ENCODE data around the gene CCDC188. TPM values are rescaled to one million over a fixed set of nuclear protein-coding genes. Genes with fewer than 3 reads are reported as not detected.

Gene CCDC188
- total RNA-seq, 1 donor from 2014 or later, result 1.00 TPM

DNA sequence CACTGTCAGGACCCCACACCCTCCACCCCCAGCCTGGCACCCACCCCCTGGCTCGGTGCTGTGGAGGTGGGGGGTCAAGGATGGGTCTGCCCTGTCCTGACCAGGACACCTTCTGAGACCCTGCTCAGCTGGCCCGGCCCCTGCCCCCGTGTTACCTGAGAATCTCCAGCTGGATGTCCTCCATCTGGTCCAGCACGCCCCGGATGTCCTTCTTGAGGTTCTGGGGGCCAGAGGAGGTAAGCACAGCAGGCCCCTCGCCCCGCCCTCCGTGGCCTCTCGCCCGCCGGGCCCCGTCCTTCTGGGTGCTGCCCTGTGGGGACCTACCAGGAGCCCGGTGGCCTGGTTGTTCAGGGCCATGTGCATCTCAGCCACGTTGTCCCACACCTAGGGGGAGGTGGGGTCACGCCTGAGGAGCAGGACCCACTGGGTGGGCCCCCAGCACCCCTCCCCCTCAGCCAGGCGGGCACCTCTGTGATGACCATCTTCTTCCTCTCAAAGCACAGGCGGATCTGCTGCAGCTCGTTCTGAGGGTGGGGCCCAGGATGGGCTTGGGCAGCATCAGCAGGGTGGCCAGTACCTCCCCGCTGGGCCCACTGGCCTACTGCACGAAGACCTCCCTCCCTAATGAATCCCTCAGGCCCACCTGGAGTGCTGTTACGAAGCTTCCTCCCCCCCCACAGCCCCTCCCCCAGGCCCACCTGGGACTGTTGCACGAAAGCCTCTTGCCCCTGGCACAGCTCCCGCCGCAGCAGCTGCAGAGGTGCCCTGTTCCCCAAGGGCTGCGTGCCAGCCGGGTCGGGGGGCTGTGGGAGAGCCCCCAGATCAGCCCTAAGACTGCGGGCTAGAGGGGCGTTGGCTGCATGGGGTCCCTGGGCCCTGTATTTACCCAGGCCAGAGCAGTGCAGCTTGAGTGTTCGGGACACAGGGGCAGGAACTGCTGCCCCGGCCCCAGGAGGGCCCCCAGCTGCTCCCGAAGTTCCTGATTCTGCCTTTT is 1.3 kb downstream of the CCDC188 start:
- no peak for DNase-seq (ENCODE audit: low spot score)

GRCh38 chr22:20148414-20148813 is 2.4 kb downstream of the CCDC188 start:
- DNase-seq (ENCODE audit: low spot score), result no peak

DNA sequence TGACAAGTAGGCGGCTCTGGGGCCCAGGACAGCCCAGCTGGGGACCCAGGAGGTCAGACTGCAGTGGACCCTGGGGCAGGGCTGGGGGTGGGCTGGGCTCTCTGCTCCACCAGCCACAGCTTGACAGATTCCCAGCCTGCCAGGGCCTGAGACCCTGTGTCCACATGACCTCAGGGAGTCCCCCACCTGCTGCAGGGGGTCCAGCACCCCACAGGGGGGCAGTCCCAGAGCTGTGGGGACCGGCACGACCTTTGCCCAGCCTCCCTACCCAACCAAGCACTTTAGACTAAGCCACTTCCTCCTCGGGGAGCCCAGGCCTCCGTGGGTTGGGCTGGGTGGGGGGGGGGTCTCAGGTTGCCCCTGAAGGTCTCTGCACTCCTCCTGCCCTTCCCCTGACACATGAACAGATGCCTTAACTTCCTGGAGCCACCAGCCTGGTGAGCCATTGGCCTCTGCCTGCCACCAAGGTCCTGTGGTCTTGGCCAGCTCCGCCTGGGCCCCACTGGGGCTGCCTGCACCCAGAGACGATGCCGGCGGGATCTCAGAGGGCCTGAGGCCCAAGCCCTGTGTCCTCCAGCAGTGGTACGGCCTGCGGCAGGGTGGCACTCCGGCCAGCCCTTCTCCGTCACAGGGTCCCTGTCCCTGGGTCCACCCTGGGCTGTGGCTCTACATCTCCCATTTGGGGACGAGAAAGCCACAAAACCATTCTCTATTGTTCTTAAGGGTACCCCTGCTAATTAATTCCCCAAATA is 3.4 kb downstream of the CCDC188 start:
- DNase-seq (ENCODE audit: low spot score), result no peak

DNA sequence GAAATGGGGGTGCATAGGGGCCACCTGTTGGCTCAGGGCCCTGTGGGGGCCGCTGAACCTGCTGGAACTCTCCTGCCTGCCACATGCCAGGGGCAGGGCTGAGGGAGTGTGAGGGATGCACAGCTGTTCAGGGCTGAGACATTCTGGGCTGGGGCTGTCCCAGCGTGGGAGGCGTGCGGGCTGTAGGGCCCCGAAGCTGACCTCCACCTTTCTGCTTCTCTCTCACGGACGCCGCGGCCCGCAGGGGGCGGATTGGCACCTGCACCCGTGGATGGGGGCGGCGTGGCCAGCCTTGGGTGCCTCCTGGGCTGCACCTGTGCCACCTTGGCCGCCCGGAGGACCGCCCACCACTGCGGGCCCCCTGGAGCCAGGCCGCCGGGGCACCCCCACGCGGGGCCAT is 4.1 kb downstream of the CCDC188 start:
- DNase-seq (ENCODE audit: low spot score), result no peak

DNA sequence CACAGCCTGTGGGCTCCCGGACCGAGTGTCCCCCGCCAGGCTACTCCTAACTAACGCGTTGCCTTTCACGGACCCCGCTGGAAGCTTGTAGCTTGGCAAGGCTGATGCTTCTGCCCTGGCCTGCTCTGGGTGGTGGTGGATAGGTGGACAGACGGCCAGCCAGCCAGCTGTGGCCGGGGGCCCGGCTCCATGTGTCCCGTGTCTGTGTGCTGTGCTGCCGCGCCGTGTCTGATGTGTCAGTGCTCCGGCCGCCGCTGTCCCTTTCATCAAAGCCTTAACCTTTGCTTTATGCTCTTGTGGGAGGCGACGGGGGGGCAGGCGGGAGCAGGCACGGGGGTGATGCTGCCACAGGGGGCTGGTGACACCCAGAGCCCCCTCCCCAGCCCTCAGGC is 5.0 kb downstream of the CCDC188 start:
- DNase-seq (ENCODE audit: low spot score), result no peak

GRCh38 chr22:20145206-20145831 is 5.5 kb downstream of the CCDC188 start:
- no peak for DNase-seq (ENCODE audit: low spot score)

GRCh38 chr22:20143883-20144665 is 6.8 kb downstream of the CCDC188 start:
- no peak for DNase-seq (ENCODE audit: low spot score)

DNA sequence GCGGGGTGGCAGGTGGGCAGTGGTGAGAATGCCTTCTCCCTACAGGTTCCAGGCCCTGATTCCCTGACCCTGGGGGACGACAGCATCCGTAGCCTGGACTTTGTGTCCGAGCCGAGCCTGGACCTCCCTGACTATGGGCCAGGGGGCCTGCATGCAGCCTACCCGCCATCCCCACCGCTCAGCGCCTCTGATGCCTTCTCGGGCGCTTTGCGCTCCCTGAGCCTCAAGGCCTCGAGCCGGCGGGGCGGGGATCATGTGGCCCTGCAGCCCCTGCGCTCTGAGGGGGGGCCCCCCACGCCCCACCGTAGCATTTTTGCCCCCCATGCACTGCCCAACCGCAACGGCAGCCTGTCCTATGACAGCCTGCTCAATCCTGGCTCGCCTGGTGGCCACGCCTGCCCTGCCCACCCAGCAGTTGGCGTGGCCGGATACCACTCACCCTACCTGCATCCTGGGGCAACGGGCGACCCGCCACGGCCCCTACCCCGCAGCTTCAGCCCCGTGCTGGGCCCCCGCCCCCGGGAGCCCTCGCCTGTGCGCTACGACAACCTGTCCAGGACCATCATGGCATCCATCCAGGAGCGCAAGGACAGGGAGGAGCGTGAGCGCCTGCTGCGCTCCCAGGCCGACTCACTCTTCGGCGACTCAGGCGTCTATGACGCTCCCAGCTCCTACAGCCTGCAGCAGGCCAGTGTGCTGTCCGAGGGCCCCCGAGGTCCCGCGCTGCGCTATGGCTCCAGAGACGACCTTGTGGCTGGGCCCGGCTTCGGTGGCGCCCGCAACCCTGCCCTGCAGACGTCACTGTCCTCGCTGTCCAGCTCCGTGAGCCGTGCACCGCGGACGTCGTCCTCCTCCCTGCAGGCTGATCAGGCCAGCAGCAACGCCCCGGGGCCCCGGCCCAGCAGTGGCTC is 7.9 kb downstream of the CCDC188 start:
- DNase-seq (ENCODE audit: low spot score), result no peak

GRCh38 chr22:20141186-20142077 is 9.4 kb downstream of the CCDC188 start:
- no peak for DNase-seq (ENCODE audit: low spot score)

- DNase-seq (ENCODE audit: low spot score), result no peak
Measured at GRCh38 chr22:20140521-20140964, 10.3 kb downstream of the CCDC188 start.

DNA sequence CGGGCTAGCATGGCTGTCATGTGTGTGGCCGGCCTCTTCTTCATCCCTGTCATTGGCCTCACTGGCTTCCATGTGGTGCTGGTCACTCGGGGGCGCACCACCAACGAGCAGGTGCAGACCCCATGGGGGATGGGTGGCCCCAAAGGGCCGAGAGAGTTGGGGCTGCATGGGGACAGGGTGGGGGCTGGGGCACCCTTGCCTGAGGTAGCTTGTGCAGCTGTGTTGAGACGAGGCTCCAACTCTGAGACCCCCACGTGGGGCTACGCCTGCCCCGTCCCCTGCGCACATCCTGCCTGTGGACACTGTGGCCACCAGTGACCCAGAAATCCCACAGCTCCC is 10.8 kb downstream of the CCDC188 start:
- no peak for DNase-seq (ENCODE audit: low spot score)

DNA sequence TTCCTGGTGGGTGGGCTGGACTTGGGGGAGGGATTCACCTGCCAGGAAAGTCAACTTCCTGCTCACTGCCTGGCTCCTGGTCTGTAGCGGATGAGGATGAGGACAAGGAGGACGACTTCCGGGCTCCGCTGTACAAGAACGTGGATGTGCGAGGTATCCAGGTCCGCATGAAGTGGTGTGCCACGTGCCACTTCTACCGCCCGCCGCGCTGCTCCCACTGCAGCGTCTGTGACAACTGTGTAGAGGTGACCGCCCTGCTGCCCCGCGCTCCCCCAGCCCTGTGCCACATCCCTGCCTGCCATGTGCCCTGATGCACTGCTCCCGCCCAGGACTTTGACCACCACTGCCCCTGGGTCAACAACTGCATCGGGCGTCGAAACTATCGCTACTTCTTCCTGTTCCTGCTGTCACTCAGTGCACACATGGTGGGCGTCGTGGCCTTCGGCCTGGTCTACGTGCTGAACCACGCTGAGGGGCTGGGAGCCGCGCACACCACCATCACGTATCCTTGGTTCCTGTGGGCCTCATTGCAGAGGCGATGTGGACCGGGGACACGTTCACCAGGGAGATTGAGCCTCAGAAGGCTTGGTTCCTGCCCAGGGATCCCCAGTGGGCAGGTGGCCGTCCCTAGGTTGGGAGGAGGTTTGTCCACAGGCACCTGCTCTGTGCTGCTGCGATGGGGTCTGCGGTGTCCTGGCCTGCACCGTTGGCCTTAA is 11.3 kb downstream of the CCDC188 start:
- no peak for DNase-seq (ENCODE audit: low spot score)

- DNase-seq (ENCODE audit: low spot score), result no peak
Measured at GRCh38 chr22:20138868-20139267, 12.0 kb downstream of the CCDC188 start.

- DNase-seq (ENCODE audit: low spot score), result no peak
Measured at GRCh38 chr22:20138417-20138738, 12.5 kb downstream of the CCDC188 start.

GRCh38 chr22:20137671-20138416 is 13.0 kb downstream of the CCDC188 start:
- DNase-seq (ENCODE audit: low spot score), result no peak

GRCh38 chr22:20137113-20137512 is 13.7 kb downstream of the CCDC188 start:
- no peak for DNase-seq (ENCODE audit: low spot score)

DNA sequence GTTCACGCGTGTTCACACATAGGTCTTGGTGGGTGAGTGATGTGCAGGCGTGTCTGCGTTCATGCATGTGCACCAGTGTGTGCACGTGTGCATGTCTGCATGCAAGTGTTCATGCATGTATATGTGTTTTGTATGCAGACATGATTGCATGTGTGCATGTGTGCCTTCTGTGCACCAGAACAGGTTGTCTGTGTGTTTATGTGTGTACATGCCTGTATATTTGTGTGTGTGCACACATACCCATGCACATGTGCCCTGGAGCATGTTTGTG is 14.3 kb downstream of the CCDC188 start:
- DNase-seq (ENCODE audit: low spot score), result no peak

Data from mesenteric fat pad (tissue), 1 donor.